Measurements from ENCODE around the gene CACNG4. TPM values are rescaled to one million over a fixed set of nuclear protein-coding genes. Genes with fewer than 3 reads are reported as not detected.

CACNG4 gene
- total and polyA plus RNA-seq, 11 donors: 0.08 to 0.88 (median 0.33) TPM; not detected in 8

- DNase-seq (peak in 1 of 5 donors; percentile 22), ATAC-seq (no peak)
- Histone ChIP-seq H3K27me3 (peaks cover 0 to 3% (median 0%) of the 10 kb centered on the region in 9 donors), H3K9me3 (no peaks in the 10 kb centered on the region), H3K36me3 (no peaks in the 10 kb centered on the region), H3K27ac (no peak overlapping the region), H3K4me1 (no peaks in the 10 kb centered on the region), H3K4me3 (no peak overlapping the region)
- intact Hi-C loops (cut with DNase I): no loop called here
- TF ChIP-seq POLR2A (IDR thresholded peaks at IDR 0.05) (no peak), CTCF (IDR thresholded peaks at IDR 0.05) (no peak)
- 83 to 91% (median 90%) methylated on average over 5 of the region's 5 CpGs for WGBS, 4 donors
Measured at GRCh38 chr17:66996926-66997325, 32.4 kb downstream of the CACNG4 start.

- H3K9me3 ChIP-seq: no peaks in the 10 kb centered on the region
- WGBS, 4 donors: 80 to 92% (median 90%) methylated on average over 2 of the region's 2 CpGs
- H3K4me1 ChIP-seq: no peaks in the 10 kb centered on the region
- TF ChIP-seq POLR2A (IDR thresholded peaks at IDR 0.05): no peak
- H3K4me3 ChIP-seq: no peak overlapping the region
- intact Hi-C loops (cut with DNase I): no loop called here
- H3K27me3 ChIP-seq: peaks cover 0 to 5% (median 0%) of the 10 kb centered on the region in 9 donors
- ATAC-seq (no peak), DNase-seq (no peak)
- no peaks in the 10 kb centered on the region for H3K36me3 ChIP-seq
- no peak overlapping the region for H3K27ac ChIP-seq
Measured at GRCh38 chr17:67003231-67003630, 38.7 kb downstream of the CACNG4 start.

GRCh38 chr17:67004181-67004580, 39.7 kb downstream of the CACNG4 start:
- Histone ChIP-seq H3K27ac (no peak overlapping the region), H3K4me3 (no peak overlapping the region), H3K36me3 (no peaks in the 10 kb centered on the region), H3K27me3 (peaks cover 0 to 5% (median 0%) of the 10 kb centered on the region in 9 donors), H3K9me3 (no peaks in the 10 kb centered on the region), H3K4me1 (no peaks in the 10 kb centered on the region)
- intact Hi-C loops (cut with DNase I): no loop called here
- no peak for DNase-seq
- 54 to 76% (median 71%) methylated on average over 10 to 11 of the region's 11 CpGs for WGBS, 4 donors
- no peak for ATAC-seq
- no peak for TF ChIP-seq CTCF (IDR thresholded peaks at IDR 0.05)

- Histone ChIP-seq H3K4me3 (no peak overlapping the region), H3K27ac (no peak overlapping the region), H3K9me3 (no peaks in the 10 kb centered on the region), H3K4me1 (no peaks in the 10 kb centered on the region), H3K36me3 (no peaks in the 10 kb centered on the region), H3K27me3 (peaks cover 0 to 5% (median 0%) of the 10 kb centered on the region in 9 donors)
- intact Hi-C loops (cut with DNase I): no loop called here
- WGBS, 4 donors: 82 to 85% (median 83%) methylated on average over 6 of the region's 6 CpGs
- no peak for ATAC-seq
- no peak for DNase-seq
- TF ChIP-seq CTCF (IDR thresholded peaks at IDR 0.05) (no peak), POLR2A (IDR thresholded peaks at IDR 0.05) (no peak)
Measured at GRCh38 chr17:67007266-67007665, 42.8 kb downstream of the CACNG4 start.

- Histone ChIP-seq H3K27ac (no peak overlapping the region), H3K9me3 (no peaks in the 10 kb centered on the region), H3K27me3 (peaks cover 0 to 3% (median 0%) of the 10 kb centered on the region in 9 donors), H3K36me3 (no peaks in the 10 kb centered on the region), H3K4me3 (no peak overlapping the region), H3K4me1 (no peaks in the 10 kb centered on the region)
- TF ChIP-seq CTCF (IDR thresholded peaks at IDR 0.05) (no peak), POLR2A (IDR thresholded peaks at IDR 0.05) (no peak)
- WGBS, 4 donors: 82 to 97% (median 86%) methylated on average over 6 of the region's 6 CpGs
- ATAC-seq (no peak), DNase-seq (no peak)
- intact Hi-C loops (cut with DNase I): no loop called here
Measured at GRCh38 chr17:67008101-67008500, 43.6 kb downstream of the CACNG4 start.

Measured in heart left ventricle (tissue), 16 donors.